D721Med (cell line): ENCODE data around the gene CETN2.

ENCODE experiments used
- DNase-seq: peaks from one replicate; pipeline ENCODE4 v3.0.0; 2011; ENCODE audit warnings: low spot score; ENCODE audit not compliant: insufficient read length
- FAIRE-seq: peaks from 2 replicates; lab custom pipeline; 2011; peaks lifted over from hg19 to GRCh38; lab: Jason Lieb, UNC
- CTCF ChIP-seq: IDR thresholded peaks from 2 replicates; pipeline ENCODE4 v1.5.1; 2012; ENCODE audit warnings: mild to moderate bottlenecking, control low read depth; ENCODE audit not compliant: insufficient read depth; ENCODE audit errors: missing control alignments

Gene CETN2

GRCh38 chrX:152832520-152832919, 2.0 kb upstream of the CETN2 start:
- no peak for FAIRE-seq
- DNase-seq: no peak
- no peak for TF ChIP-seq CTCF

GRCh38 chrX:152831391-152831790, 834 bp upstream of the CETN2 start:
- no peak for TF ChIP-seq CTCF
- FAIRE-seq: no peak
- no peak for DNase-seq

GRCh38 chrX:152824841-152825374, 5.6 kb downstream of the CETN2 start:
- DNase-seq (no peak), FAIRE-seq (no peak)
- no peak for TF ChIP-seq CTCF

GRCh38 chrX:152823657-152824056, 6.9 kb downstream of the CETN2 start:
- no peak for TF ChIP-seq CTCF
- FAIRE-seq (no peak), DNase-seq (no peak)

GRCh38 chrX:152822383-152823086, 8.0 kb downstream of the CETN2 start:
- no peak for FAIRE-seq
- TF ChIP-seq CTCF: no peak
- no peak for DNase-seq

GRCh38 chrX:152821145-152821765, 9.3 kb downstream of the CETN2 start:
- peak; percentile 56 for TF ChIP-seq CTCF
- peak; percentile 41 for FAIRE-seq
- DNase-seq: no peak

GRCh38 chrX:152819732-152820131, 10.8 kb downstream of the CETN2 start:
- DNase-seq (no peak), FAIRE-seq (no peak)

More at GRCh38 chrX:152819732-152820131, 10.8 kb downstream of the CETN2 start:
- no peak for TF ChIP-seq CTCF
